NCI-H748 (cell line): ENCODE results near the gene RAPGEF3.

ENCODE experiments used
- DNase-seq: peaks from one replicate; lab custom pipeline; 2025; ENCODE audit not compliant: unreplicated experiment; lab: John Stamatoyannopoulos, UW

Gene RAPGEF3

GRCh38 chr12:47762850-47763465 is 4.3 kb upstream of the RAPGEF3 start:
- DNase-seq: no peak

GRCh38 chr12:47758584-47758833 is 171 bp downstream of the RAPGEF3 start:
- no peak for DNase-seq

- DNase-seq: no peak
Measured at GRCh38 chr12:47757840-47758583, 668 bp downstream of the RAPGEF3 start.

GRCh38 chr12:47757364-47757839 is 1.3 kb downstream of the RAPGEF3 start:
- no peak for DNase-seq

GRCh38 chr12:47755655-47756562 is 2.8 kb downstream of the RAPGEF3 start:
- DNase-seq: no peak

GRCh38 chr12:47754881-47755280 is 3.8 kb downstream of the RAPGEF3 start:
- DNase-seq: no peak

GRCh38 chr12:47754126-47754525 is 4.6 kb downstream of the RAPGEF3 start:
- DNase-seq: no peak

- no peak for DNase-seq
Measured at GRCh38 chr12:47753021-47754001, 5.4 kb downstream of the RAPGEF3 start.

GRCh38 chr12:47752552-47752951 is 6.1 kb downstream of the RAPGEF3 start:
- no peak for DNase-seq

- DNase-seq: no peak
Measured at GRCh38 chr12:47752121-47752520, 6.6 kb downstream of the RAPGEF3 start.

- DNase-seq: no peak
Measured at GRCh38 chr12:47751561-47751960, 7.1 kb downstream of the RAPGEF3 start.

GRCh38 chr12:47750916-47751470 is 7.7 kb downstream of the RAPGEF3 start:
- no peak for DNase-seq

GRCh38 chr12:47750229-47750798 is 8.4 kb downstream of the RAPGEF3 start:
- no peak for DNase-seq

GRCh38 chr12:47748899-47749298 is 9.8 kb downstream of the RAPGEF3 start:
- DNase-seq: no peak

- DNase-seq: no peak
Measured at GRCh38 chr12:47748507-47748828, 10.2 kb downstream of the RAPGEF3 start.

GRCh38 chr12:47747596-47748506 is 10.8 kb downstream of the RAPGEF3 start:
- no peak for DNase-seq

- no peak for DNase-seq
Measured at GRCh38 chr12:47747126-47747525, 11.6 kb downstream of the RAPGEF3 start.

GRCh38 chr12:47746523-47746922 is 12.2 kb downstream of the RAPGEF3 start:
- DNase-seq: no peak

- no peak for DNase-seq
Measured at GRCh38 chr12:47746073-47746472, 12.6 kb downstream of the RAPGEF3 start.
